GM19468 (cell line): ENCODE measurements around the gene L3MBTL2.

ENCODE experiments used
- ATAC-seq: cut with Tn5 transposase; IDR thresholded peaks from one replicate; pipeline ENCODE4 v1.9.1; 2021; ENCODE audit warnings: mild to moderate bottlenecking, moderate library complexity, moderate number of reproducible peaks; ENCODE audit not compliant: unreplicated experiment; ENCODE audit errors: extremely low read depth

The L3MBTL2 gene

DNA sequence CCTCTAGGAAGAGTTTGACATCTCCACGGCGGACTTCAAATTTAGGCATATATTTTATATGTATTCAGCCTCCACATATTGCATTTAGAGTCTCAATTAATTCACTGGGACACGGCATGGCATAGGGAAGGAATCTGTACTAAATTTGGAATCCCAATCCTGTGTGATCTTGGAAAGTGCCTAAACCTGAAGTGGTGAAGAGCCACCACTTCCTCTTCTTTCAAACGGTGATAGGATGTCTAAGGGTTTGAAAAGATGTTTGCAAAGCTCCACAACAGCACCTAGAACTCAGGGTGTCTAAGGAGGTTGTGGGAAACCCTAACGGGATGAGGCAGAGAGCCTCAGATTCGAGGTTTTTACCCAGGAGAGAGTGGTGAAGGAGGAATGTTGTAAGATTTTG, 1.0 kb upstream of the L3MBTL2 start:
- no peak for ATAC-seq

DNA sequence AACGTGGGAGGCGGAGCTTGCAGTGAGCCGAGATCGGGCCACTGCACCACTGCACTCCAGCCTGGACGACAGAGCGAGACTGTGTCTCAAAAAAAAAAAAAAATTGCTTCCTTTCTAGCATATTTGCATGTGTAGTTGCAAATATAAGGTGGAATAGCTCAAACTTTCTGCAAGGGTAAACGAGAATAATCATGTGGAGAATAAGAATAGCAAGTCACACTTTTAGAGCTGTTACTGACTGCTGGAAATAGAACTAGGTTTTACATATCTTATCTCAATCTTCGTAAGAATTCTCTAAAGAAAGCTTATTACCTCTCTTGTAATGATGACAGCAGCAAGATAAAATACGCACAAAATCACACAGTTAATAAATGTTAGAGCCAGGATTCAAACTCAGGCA, 1.6 kb downstream of the L3MBTL2 start:
- no peak for ATAC-seq

DNA sequence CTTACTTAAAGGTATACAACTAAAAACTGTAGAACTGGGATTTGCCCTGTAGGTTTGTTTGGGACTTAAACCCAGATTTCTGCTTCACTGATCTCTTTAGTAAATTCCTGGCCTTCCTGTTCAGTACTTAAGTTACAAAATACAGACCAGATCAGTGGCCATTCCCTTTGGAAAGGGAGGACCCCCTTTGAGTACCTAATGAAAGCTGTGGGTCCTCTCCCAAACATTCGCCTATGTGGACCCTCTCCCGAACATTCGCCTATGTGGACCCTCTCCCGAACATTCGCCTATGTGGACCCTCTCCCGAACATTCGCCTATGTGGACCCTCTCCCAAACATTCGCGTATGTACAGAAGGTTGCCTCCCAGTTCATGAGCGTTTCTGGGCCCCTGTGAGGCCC, 10.3 kb downstream of the L3MBTL2 start:
- ATAC-seq, result no peak

DNA sequence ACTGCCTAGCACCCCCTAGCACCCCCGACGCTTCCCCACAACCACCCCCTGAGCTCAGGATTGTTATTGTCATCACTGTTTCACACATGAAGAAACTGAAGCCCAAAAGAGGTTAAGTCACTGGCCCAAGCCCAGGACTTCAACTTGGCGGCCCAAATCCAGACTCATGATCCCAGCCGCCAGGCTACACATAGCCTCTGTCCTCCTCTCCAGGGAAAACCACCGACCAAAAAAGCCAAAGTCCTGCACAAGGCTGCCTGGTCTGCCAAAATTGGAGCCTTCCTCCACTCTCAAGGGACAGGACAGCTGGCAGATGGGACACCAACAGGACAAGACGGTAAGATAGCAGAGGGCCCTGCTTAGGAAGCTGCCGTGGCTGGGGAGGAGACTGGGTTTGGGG, 10.8 kb downstream of the L3MBTL2 start:
- ATAC-seq, result no peak

DNA sequence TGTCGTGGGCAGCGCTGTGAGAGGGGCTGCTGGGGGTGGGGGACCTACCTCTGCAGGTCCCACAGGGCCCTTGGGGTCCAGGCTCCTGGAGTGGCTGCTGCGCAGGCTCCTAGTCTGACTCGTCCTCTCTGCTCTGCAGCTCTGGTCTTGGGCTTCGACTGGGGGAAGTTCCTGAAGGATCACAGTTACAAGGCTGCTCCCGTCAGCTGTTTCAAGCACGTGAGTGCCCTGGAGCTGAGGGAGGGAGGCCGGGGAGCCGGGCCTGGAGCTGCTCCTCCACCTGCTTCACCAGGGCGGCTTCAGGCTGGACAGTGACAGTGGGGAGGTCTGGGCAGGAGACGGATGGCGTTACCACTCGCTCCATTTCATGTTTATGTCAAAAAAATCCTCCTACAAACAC, 11.9 kb downstream of the L3MBTL2 start:
- no peak for ATAC-seq

DNA sequence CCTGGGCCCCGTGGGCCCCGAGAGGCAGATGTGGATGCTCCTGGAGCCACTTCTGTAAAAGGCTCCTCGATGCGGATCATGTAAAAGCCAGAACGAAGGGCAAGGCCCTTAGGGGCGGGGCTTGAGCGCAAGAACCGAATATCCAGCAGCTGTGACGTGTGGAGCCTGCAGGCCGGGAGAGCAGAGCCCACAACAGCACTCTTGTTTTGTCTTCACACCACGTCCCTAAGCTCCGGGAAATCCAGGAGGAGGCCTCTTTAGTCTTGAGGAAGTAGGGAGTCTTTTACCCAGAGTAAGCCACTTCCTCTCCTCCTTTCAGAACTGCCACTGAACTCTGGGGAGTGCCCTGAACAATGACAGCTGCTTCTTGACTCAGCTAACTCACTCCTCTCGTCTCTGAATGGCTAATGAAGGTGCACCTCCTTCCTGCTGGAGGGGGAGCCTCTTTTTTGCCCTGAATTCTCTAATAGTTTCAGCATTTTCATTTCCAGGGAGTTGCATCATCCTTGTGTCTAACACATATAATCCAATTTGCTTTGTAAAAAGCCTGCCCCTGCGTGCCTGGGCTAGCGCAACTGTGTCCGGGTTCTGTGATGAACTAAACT, 12.5 kb downstream of the L3MBTL2 start:
- peak; percentile 26 for ATAC-seq

DNA sequence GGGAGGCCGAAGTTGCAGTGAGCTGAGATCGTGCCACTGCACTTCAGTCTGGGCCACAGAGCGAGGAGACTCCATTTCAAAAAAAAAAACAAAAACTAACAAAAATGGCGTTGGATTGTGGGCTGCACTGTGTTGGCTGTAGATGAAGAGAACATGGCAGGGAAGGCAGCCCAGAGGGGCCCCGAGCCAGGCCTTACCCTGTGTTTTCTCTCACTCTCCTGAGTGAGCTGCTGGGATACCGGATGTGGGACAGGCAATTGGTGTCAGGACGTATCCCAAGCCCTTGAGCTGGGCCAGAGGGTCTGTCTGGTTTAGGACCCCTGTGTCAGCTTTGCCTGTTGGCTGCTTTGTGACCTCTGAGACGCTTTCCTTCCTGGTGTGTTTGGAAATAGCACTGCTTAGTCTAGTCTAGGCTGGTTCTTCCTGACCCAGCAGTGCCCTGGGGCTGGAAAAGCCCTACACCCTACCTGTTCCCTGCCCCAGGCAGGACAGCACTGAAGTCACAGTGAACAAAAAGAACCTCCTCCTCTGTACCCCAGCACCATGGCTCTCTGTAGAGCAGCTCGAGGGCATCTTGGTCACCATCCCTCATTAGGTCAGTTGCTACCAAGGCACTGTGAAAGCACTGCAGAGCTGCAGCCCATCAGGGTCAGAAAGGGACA, 17.9 kb downstream of the L3MBTL2 start:
- no peak for ATAC-seq

DNA sequence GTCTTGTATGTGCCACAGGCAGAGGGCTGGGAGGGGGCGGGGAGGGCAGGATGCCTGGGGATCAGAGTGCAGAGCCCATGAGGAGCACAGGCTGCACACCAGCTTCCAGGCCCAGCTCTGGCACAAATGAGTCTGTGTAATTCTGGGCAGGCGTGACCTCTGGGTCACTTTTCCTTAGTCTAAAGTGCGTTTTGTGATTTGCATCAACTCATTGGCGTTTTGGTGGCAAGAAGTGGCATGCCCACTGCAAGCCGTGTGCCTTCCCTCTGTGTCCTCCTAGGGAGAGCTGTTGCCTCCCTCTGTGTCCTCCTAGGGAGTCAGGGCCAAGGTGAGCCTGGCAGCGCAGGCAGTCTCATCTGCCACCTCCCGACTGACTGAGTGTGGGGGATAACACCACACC, 18.4 kb downstream of the L3MBTL2 start:
- ATAC-seq, result no peak

DNA sequence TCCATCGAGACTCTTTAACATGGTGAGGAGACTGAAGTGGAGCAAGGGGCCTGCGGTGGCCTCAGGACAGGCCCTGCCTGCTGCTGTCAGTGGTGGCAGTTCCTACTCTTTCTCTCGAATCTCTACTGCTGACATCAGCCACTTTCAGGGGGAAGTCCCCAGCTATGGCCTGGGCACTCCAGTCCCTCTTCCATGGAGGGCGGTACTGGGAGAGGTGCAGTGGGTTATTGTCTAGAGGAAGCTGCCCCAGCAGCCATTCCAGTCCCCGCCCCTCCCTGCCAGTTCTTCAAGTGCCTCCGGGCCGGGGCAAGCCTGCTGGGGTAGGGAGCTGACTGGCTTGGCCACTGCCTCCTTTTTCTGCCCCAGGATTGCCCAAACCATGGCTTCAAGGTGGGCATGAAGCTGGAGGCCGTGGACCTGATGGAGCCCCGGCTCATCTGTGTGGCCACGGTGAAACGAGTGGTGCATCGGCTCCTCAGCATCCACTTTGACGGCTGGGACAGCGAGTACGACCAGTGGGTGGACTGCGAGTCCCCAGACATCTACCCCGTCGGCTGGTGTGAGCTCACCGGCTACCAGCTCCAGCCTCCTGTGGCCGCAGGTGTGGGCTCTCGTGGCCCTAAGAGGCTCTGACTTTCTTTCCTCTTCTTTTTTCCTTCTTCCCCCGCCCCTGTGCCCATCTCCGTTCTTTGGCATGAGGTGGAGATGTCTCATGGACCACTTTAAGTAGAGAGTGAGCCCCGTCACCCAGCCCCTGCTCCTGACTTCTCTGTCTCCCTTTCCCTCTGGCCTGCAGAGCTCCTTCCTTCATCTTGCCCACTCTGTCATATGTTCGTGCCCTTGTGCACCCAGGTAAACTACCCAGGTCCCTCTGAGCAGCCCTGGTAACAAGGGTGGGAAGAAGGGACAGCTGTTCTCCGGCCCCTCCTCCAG, 21.9 kb downstream of the L3MBTL2 start:
- no peak for ATAC-seq

DNA sequence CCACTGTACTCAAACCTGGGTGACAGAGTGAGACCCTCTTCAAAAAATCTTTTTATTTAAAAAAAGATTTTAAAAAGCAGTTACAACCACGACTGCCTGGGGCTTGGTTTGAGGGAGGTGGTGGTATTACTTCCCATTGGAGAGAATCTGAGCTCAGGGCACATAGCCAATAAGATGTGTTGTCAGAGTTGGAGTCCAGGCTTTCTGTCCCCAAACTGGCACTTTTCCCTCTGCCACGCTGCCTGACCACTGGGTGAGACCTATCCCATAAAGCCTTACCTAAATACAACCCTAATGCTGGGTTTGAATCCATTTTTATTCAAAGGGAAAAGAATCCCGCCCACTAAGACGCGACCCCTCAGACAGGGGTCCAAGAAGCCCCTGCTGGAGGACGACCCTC, 24.1 kb downstream of the L3MBTL2 start:
- ATAC-seq, result no peak

DNA sequence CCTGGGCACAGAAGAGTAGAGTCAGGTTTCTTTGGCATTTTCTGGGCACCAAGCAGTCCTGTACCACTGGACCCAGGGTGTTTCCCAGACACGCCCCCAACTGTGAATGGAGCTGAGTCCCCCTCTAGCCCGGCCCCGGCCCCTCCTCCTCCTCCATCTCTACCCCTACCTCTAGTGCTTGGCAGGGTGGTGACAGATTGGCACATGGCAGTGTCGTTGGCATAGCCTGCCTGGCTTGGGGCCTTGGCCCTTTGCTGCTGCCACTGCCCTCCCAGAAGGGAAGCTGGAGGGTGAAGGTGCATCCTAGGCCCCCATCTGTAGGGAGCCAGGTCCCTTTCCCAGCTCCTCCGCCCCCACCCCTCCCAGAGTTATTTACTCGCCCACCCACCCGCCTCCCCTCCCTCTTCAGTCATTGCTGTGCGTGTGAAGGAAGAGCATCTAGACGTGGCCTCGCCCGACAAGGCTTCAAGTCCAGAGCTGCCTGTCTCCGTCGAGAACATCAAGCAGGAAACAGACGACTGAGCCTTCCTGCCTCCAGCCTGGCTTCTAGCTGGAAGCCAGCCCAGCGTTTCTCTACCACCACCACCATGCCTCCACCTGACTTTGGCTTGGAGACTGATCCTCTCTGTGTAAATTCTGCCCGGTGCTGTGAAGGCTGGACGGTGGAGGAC, 24.8 kb downstream of the L3MBTL2 start:
- ATAC-seq, result no peak

DNA sequence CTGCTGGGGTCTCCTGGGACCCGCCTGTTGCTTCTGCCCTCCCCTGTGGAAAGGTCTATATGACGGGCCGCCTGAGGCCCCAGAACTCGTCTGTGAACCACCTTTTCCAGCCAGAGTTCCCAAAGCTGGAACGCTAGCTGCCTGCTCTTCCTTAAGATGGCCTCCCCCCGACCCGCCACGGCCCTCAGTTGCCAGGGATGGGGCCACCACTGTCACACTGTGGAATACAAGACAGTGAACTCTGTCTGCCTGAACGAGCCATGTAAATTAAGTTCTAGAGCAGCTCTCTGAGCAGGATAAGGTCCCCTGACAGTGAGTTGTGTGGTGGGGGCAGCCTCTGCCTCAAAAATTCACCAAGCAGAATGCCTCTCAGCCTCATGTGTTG, 25.3 kb downstream of the L3MBTL2 start:
- no peak for ATAC-seq

DNA sequence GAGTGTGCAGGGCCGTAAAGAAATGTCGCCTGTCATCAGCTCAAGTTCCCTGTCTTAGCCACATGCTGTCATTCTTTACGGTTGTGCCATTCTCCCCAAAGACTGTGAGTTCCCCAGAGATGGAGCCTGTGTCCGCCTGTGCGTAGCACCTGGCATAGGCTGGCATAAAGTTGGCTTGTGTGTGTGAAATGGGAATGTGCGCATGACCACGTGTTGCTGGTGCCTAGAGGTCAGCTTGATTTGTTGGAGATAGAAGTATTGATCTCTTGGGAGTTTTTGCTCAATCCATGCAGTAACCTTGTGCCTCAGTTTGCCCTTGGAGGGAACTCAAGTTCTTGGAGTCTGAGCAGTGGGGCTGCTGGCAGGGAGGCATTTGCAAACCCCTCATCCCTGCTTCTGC, 26.3 kb downstream of the L3MBTL2 start:
- no peak for ATAC-seq

DNA sequence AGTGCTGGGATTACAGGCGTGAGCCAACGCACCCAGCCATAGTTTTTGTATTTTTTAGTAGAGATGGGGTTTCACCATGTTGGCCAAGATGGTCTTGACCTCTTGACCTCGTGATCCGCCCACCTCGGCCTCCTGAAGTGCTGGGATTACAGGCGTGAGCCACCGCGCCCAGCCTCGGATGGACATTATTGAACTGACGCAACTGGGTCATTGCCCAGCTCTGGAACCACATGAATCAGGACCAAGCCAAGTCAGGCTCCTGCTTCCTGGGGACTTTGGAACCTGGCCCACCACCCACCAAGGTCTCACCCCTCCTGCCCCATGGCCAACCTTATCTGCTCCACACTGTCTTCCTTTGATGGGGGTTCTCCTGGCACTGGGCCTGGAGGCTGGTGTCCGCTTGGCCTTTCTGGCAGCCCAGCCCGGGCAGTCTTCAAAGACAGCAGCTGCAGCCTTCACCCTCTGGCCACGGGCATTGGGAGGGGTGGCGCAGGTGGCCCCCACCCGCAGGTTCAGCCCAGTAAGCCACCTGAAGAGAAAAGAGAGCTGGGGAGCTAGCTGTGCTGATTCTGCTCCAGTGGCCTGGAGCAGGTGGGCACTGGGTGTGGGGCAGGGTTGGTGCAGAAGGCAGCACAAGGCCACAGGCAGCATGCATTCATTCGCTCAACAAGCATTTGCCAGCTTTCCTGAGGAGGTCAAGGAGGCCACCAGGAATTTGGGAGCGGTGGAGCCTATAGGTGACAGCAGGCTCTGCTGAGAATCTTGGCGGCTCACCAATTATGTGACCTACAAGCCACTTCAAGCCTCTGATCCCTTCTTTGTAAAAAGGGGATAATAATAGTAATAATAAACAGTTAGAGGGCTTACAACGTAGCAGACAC, 29.9 kb downstream of the L3MBTL2 start:
- no peak for ATAC-seq

DNA sequence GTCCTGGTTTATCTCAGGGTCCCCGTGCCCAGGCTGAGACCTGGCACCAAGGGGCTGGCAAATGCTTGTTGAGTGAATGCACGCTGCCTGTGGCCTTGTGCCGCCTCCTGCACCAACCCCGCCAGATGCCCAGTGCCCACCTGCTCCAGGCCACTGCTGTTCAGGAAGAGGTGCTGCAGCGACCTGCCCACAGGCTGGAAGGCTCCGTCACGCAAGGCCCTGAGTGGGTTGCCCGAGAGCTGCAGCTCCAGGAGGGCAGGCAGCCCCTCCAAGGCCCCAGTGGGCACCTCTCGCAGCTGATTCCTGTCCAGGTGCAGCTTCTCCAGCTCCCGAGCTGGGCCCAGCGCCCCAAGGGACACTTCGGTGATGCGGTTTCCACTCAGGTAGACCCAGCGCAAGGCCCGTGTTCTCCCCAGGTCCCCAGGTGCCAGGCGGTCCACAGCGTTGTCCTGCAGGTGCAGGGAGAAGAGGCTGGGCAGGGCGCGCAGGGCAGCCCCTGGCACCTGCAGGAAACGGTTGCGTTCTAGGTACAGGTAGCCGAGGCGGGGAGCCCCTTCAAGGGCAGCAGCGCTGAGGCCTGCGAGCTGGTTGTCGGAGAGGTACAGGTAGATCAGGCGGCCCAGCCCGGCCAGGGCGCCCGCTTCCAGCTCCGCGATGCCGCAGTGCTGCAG, 32.1 kb downstream of the L3MBTL2 start:
- ATAC-seq, result no peak

DNA sequence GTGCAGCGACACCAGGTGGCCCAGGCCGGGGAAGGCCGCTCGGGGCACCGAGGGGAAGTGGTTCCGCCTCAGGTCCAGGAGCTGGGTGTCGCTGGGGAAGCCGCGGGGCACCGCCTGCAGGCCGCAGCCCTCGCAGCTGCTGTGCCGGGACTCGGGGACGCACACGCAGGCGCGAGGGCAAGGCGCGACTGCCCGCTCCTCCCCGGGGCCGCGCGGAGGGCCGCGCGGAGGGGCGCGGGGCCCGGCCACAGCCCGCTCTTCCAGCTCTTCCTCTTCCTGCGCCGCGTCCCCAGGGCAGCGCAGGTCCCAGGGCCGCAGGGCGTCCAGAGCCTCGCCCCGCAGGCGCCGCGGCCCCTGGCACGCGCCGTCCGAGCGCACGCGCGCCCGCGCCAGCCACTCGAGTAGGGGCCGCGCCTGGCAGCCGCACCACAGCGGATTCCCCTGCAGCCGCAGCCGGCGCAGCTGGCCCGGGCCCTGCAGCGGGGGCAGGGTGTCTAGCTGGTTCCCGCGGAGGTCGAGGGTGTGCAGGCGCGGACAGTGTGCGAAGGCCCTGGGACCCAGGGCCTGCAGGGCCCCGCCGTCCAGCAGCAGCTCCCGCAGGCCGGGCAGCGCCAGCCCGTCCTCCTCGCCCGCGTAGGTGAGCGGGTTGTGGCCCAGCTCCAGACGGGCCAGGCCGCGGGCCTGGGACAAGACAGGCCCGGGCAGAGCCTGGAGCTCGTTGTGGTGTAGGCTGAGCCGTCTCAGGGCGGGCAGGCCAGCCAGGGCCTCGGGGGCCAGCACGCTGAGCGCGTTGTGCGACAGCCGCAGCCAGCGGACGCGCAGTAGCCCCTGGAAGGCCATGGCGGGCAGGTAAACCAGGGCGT, 32.8 kb downstream of the L3MBTL2 start:
- no peak for ATAC-seq

DNA sequence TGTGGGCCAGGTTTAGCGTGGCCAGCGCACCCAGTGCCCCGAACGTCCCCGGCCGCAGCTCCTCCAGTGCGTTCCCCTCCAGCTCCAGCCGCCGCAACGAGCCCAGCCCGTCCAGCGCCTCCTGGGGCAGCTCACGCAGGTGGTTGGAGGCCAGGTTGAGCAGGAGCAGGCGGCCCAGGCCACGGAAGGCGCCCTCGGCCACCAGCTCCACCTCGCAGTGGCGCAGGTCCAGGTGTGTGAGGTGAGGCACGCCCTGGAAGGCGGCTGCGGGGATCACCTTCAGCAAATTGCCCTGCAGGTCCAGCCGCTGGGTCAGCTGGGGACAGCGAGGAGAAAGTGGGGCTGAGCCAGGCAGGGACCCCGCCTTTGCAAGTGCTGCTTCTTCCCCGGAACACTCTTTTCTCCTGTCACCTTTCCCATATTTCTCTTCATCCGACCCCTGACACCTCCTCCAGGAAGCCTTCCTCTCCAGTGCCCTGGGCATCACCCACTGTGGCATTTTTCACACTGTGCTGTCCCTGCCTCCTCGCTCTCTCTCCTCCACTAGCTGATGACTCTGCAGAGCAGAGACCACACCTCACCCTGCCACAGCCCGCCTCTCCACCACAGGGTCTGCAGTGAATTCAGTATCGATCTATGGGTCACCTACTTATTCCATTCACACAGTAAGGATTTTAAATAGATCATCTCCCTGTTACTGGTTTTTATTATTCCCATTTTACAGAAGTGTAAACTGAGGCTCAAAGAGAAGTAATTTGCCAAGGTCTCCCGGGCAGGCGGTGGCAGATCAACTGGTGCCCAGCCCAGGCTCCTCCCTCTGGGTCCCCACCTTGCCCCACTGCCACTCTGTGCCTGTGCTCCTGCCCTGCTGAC, 33.7 kb downstream of the L3MBTL2 start:
- no peak for ATAC-seq
